SH-SY5Y (cell line): ENCODE data around the gene MRFAP1L1.

Experiments
- GATA2 ChIP-seq: IDR thresholded peaks from 2 replicates; pipeline ENCODE4 v1.6.1; 2011; ENCODE audit warnings: mild to moderate bottlenecking, low read depth, low read length
- GATA3 ChIP-seq: IDR thresholded peaks from 2 replicates; pipeline ENCODE4 v1.6.1; 2011; ENCODE audit warnings: low read depth, mild to moderate bottlenecking, low read length, moderate library complexity

- TF ChIP-seq GATA2 (no peak), GATA3 (no peak)
Measured at GRCh38 chr4:6751611-6752485, 42.2 kb upstream of the MRFAP1L1 start.
